HL-60 (cell line): ENCODE results near the gene SOCS3.

Source experiments
- DNase-seq, 2 experiments: peaks; one replicate each; pipeline ENCODE4 v3.0.0-alpha.2; 2010 to 2020; ENCODE audit warnings: low read depth in 1 of 2, low spot score in 1 of 2
- H3K27ac ChIP-seq: fragments of 250-450 bp; sonication (Bioruptor Pico); replicated peaks from 2 replicates; pipeline ENCODE4 v1.5.1; 2020; ENCODE audit warnings: mild to moderate bottlenecking, moderate library complexity
- H3K27me3 ChIP-seq: fragments of 250-450 bp; sonication (Bioruptor Pico); 2 replicates; pipeline ENCODE4 v1.5.1; 2021; ENCODE audit warnings: mild to moderate bottlenecking, moderate library complexity; ENCODE audit not compliant: insufficient read depth, poor library complexity, severe bottlenecking
- H3K4me3 ChIP-seq: replicated peaks from 2 replicates; pipeline ENCODE4 v1.5.1; 2011; ENCODE audit warnings: mild to moderate bottlenecking, control low read depth, low read length; ENCODE audit not compliant: insufficient read depth
- CTCF ChIP-seq: IDR thresholded peaks from one replicate; pipeline ENCODE4 v1.5.1; 2011; ENCODE audit warnings: low read length, control low read depth, inconsistent platforms; ENCODE audit not compliant: insufficient read depth
- GABPA ChIP-seq: IDR thresholded peaks from 2 replicates; pipeline ENCODE4 v1.6.1; 2012; ENCODE audit warnings: low read depth
- POLR2AphosphoS5 ChIP-seq: IDR thresholded peaks from 2 replicates; pipeline ENCODE4 v1.6.1; 2012; ENCODE audit warnings: low read depth
- REST ChIP-seq: IDR thresholded peaks from 2 replicates; pipeline ENCODE4 v1.6.1; 2012; ENCODE audit warnings: low read depth; ENCODE audit not compliant: insufficient replicate concordance
- SPI1 ChIP-seq: IDR thresholded peaks from 2 replicates; pipeline ENCODE4 v1.6.1; 2012; ENCODE audit warnings: low read depth, mild to moderate bottlenecking, borderline replicate concordance

SOCS3 gene

GRCh38 chr17:78362671-78363070 is 2.8 kb upstream of the SOCS3 start:
- H3K27ac ChIP-seq: no peak overlapping the region
- no peak for DNase-seq
- H3K27me3 ChIP-seq: peaks cover 14% of the 10 kb centered on the region
- H3K4me3 ChIP-seq: no peak overlapping the region
- no peak for TF ChIP-seq GABPA
- TF ChIP-seq CTCF: no peak
- TF ChIP-seq POLR2AphosphoS5: no peak

- Histone ChIP-seq H3K4me3 (no peak overlapping the region), H3K27me3 (peaks cover 14% of the 10 kb centered on the region)
- DNase-seq: no peak
These were observed 2.4 kb upstream of the SOCS3 start for GRCh38 chr17:78362232-78362631.

GRCh38 chr17:78361225-78361701 is 1.4 kb upstream of the SOCS3 start:
- no peak overlapping the region for H3K4me3 ChIP-seq
- peaks cover 14% of the 10 kb centered on the region for H3K27me3 ChIP-seq
- no peak for TF ChIP-seq REST
- no peak for TF ChIP-seq POLR2AphosphoS5
- no peak for TF ChIP-seq CTCF
- no peak overlapping the region for H3K27ac ChIP-seq
- DNase-seq: no peak

More at GRCh38 chr17:78362232-78362631, 2.4 kb upstream of the SOCS3 start:
- no peak overlapping the region for H3K27ac ChIP-seq
- TF ChIP-seq REST (no peak), POLR2AphosphoS5 (no peak), CTCF (no peak), GABPA (no peak), SPI1 (no peak)
